Inferior parietal cortex (tissue), 1 donor: ENCODE data around the gene ZBTB39.
"Not testable (repeated sequence)": the region's sequence is repeated elsewhere in the genome, so short reads cannot be mapped to it uniquely, and the experiment has no call there.

ENCODE experiments used
- DNase-seq: peaks from one replicate; pipeline ENCODE4 v3.0.0-alpha.2; 2016; ENCODE audit errors: extremely low spot score

ZBTB39 gene

DNA sequence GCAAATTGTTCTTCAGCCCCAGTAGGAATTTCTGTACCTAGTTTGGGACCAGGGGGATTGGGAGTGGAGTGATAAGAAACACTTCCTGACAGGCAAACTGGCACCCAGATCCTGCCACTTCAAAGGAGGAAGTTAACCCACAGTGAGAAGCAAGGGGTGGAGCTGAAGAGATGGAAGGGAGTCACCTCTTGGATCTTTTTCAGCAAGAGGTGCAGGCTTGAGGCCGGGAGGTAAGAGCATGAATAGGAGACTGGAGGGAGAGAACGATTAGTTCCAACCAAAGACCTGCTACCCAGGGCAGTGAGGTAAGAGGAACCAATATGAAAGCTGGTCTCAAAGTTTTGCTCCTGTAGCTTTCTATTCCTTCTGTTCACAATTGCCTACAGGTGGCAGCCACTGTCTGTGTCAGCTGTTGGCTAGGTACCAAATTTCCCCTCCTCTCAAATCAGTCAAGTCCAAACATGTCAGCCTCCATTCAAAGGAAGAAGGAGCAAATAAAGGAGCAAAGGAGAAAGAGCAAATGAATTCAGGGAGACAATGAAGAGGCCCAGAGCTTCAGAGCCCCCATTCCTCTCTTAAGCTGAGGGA, 24.9 kb upstream of the ZBTB39 start:
- DNase-seq, result no peak

DNA sequence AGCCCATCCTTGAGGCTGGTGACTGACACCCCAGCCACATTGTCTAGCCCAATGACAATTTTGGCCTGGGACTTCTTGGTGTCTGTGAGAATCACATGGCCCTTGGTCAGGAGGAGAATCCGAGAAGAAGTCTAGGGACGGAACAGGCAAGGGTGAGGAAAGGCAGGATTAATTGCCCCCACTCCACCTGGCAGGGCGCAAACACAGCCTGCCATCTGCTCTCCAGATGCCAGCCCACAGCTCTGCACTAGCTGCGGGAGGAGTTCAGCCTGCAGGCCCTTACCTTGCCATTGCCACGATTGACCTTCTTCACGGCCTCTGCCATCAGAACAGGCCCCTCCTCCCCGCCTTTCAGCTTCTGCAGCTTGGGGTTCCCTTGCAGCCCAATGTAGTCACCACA, 23.1 kb upstream of the ZBTB39 start:
- DNase-seq, result no peak

DNA sequence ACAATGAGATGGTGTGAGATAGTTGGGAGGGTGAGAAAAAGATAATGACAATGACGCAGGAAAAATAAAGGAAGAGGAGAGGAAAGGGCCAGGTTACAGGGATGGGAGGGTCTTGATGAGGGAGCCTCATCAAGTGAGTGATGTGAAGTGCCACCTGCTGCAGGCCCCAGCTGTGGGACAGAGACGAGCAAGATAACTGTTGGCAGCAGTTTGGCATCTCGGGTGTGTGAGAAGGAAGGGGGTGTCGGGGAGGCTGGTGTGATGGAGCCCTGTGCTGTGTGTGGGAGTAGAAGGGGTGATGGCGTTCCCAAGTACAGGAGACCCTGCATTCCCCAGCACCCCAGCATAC, 21.4 kb upstream of the ZBTB39 start:
- DNase-seq, result no peak

DNA sequence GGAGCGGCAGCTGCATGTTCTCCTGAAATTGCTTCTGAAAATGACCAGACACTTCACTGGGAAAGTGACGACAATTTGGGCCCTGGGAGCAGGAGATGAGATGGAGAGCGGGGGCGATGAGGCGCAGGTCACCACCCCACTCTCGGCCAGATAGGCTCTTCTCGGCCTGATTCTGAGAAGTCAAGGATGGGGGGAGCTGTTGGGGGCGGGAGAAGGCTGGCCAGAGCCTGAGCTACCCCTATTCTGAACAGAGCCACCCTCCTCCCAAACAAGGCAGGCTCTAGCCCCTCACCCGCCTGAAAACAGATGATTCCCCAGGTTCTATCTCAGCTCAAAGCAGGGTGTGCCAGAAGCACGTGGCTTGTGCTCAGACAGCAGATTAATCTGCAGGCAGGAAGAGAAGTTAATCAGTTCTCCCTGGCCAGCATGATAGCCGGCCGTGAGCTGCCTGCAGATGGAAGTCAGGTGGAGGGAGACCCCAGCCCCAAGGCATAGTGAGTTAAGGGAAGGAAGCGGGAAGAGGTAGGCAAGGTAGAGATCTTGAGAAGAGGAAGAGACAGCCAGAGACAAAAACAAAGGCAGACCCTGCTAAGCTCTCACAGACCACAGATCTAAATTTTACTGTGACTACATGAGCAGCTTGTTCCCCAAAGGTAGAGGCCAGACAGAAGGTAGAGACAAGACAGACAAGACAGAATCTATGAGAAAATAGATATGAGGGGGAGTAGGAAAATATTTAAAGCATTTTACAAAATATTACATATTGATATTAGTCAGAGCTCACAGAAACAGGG, 20.9 kb upstream of the ZBTB39 start:
- DNase-seq, result no peak

DNA sequence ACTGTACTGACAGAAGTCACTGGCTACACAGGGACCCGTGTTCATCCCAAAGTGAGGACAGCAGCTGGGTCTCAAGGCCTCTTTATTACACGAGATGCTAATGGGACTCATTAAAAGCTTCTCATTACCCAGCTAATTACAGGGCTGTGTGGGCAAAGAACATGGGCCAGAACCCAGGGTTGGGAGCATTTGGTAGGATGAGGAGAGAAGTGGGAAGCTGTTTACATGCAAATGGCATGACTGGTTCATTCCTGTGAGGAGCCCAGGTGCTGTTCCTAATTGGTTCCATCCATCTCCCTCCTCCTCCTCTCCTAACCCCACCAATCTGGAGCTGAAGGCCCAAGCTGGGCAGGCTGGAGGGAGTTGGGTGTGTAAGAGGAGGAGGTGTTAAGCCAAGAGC, 18.9 kb upstream of the ZBTB39 start:
- no peak for DNase-seq

DNA sequence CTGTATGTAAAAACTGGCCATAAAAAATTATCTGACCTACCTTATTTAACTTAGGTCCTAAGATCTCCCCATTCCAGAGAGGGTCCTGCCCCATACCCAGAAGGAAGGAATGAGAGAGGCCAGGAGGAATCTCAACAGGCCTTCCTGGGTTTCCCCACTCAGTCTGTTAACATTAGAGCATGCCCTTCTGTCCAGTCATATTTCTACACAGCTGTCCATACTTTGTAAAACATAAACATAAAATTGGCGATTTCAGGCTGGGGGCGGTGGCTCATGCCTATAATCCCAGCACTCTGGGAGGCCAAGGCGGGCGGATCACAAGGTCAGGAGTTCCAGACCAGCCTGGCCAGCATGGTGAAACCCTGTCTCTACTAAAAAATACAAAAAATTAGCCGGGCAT, 16.0 kb upstream of the ZBTB39 start:
- not testable (repeated sequence) for DNase-seq

DNA sequence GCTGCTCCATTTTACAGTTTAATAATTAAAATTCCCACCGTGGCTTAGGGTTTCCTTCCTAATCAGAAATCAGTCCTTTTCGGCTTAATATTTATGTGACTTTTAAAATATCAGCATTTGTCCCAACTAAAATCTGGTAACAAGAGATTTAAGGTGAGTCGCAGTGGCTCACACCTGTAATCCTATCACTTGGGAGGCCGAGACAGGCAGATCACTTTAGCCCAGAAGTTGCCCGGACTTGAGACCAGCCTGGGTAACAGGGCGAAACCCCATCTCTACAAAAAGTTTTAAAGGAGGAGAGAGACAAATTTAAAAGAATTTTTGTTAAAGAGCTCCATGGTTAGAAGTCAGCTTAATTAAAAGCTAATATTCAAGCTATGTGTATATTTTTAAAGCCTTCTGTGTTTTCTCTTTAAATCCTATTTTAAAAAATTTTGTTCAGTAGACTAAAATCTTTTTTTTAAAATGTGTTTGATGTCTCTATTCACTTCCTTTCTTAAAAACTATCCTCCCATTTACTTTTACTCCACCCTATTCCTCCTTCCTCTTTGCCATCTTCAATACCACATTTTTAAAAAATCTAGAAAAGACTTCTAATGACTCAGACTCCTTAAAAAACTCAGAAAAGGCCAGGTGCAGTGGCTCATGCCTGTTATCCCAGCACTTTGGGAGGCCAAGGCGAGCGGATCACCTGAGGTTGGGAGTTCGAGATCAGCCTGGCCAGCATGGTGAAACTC, 13.8 kb upstream of the ZBTB39 start:
- DNase-seq, result no peak

DNA sequence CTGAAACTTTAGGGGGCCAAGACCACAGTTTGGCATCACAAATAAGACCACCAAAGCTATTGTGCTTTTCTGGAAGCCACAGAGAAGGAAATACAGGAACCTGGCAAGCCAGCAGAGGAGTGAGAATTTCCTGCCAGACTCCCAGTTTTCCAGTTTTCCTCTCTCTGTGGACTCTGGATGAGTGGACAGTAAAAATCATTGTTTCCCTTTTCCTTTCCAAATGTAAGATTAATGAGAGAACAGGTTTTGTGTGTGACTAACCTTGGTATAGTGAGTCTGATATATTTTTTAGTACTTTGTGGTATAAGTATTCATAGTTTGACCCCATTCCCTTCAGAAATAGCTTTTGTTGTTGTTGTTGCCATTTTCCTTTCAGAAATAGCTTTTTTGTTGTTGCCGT, 12.6 kb upstream of the ZBTB39 start:
- DNase-seq, result no peak

DNA sequence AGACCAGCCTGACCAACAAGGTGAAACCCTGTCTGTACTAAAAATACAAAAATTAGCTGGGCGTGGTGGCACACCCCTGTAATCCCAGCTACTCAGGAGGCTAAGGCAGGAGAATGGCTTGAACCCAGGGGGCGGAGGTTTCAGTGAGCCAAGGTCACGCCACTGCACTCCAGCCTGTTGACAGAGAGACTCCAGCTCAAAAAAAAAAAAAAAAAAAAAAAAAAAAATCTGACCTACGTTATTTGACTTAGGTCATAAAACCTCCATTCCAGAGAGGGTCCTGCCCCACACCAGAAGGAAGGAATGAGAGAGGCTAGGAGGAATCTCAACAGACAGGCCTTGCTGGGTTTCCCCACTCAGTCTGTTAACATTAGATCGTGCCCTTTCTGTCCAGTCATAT, 12.0 kb upstream of the ZBTB39 start:
- DNase-seq, result not testable (repeated sequence)

DNA sequence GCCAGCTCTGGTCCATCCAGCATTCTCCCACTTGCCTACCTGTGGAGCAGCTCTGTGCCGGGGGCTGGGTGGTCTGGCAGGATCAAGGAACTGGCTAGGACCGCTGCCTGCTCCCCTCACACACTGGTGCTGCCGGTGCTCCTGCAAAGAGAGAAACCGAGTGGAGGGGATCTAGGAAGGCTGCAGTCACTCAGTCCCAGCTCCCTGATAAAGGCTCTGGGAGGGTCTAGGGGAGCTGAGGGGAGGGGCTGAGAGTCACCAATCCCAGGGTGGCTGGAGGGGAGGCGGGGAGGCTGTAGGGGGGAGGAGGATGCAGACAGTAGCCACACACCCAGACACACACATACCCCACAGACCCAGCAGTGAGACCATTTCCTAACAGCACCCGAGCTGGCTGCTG, 10.0 kb upstream of the ZBTB39 start, which contains the start of gene TAC3:
TAC3 (minus strand) TSS at position 182 of the 400 bp plus-strand sequence. CDS start 732 bp downstream, outside the sequence.
- DNase-seq, result no peak

DNA sequence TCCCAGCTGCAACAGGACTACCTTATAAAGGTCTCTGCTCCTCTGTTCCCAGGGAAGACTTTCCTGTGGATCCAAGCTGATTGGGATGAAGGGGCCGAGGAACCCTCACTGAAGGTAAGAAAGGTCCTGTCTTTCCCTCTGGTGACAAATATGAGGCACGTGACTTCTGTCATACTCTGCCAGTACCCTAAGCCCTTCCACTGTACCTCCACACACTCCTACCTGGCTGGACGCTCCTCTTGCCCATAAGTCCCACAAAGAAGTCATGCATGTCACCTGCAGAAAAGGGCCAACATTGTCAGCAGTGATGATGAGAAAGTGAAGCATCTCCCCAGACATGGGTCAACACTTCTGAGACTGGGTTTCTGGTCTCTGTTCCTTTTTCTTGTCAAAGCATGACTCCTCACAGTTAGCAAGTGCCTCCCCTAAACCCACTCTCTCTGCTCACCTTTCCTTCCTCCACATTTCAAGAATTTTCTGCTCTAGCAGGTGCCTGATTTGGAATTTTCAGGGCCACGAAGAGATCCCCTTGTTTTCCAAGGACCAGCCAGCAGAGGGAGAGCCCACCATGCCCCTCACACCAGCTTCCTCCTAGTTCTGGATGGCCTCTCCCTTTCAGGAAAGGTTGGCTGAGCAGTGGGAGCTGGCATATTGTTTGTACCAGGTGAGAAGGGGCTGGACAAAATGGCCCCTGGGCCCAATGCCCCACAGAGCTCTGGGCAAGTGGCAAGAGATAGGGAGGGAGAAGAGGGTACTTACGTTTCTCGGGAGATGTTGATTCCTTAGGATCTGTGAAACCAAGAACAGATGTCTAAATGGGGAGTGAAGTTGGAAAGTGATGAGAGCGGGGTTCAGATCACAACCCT, 6.5 kb upstream of the ZBTB39 start:
- DNase-seq, result no peak

DNA sequence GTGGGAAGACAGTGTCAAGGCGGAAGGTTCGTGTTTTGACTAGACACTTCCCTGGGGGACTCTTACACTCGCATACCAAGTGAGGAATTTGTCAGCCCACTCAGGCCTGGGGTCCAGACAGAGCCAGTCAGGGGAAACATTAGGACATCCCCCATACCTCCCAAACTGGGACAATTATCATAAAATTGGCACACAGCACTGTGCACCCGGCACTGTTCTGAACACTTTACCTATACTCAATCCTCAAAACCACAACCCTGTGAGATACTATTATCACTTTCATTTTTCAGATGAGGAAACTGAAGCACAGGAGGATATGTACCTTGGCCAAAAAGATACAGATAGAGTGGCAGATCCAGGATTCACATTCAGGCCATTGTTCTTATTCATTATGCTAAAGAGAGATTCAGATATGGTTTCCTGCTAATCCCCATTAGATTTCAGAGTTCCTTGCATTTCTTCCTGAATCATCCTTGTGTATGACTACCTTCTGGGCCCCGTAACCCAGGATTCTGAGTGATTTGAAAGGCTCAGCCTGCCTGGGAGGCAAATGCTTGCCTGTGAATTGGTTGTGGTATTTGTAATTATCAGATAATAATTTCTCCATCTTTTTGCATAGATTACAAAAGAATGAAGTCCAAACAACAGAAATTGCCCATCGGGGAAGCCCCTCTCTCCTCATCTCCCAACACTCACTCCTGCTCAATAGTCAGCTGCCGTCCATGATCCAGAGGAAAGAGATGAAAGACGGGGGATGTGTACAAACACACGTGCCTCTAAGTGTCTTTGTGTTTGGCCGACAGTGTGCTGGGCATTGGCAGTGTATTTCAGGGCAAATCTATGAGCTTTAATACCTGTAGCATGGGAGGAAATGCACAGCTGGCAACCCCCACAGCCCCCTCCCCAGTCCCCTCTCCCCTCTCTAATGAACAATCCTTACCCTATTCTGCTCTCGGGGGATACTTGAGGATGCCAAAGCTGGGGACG, 5.4 kb upstream of the ZBTB39 start:
- no peak for DNase-seq

DNA sequence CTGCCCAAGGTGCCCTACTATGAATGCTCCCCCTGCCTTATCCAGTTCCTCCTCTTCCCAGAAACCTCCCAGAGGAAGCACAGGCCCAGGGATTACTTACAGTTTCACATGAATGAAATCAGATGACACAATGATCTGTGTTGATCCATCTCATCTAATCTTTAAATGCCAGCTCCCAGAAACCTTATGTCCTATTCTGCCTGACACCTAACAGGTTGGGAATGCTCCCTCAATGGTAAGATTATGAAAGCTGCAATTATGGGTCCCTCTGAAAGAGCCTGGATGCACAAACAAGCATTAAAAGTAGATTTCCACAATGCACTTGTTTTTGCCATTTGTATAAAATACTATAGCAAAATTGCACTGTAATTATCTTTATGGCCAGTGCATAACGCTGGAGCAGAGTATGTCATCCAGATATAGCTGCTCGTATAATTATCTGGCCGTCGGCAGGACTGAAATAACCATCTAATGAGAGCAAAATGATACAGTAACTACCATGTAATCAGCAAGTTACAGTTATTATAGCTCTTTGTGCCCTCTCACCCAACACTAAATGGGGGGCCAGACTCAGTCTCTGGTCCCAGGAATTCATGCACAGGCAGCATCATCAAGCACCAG, 4.4 kb upstream of the ZBTB39 start:
- no peak for DNase-seq

DNA sequence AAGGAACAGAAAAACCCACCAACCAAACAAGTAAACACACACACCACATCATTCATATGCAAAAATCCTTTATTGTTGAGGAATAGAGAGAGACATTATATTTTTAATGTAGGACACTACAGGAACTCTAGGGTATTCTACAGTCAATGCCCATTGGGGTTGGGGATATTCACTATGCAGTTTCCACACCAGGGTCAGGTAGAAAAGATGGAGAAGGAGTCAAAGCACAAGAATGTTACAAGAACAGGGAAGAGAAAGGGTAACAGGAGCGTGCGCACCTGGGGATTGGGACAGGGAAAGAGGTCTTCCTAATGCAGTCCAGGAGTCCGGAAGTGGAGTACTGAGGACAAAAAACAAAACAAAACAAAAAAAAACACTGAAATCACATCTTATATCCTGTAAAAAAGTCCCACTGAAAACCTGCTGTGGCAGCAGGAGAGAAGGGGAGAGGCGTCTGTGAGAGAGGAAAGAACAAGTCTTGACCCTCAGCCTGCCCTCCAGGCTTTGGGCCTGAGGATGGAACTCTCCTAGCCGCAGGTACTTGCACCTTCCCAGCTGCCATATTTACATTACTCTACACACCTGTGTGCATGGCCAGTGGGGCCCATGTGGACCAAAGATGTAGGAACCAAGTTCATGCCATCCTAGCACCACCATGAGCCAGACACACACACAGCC, 3.7 kb upstream of the ZBTB39 start:
- DNase-seq, result no peak

DNA sequence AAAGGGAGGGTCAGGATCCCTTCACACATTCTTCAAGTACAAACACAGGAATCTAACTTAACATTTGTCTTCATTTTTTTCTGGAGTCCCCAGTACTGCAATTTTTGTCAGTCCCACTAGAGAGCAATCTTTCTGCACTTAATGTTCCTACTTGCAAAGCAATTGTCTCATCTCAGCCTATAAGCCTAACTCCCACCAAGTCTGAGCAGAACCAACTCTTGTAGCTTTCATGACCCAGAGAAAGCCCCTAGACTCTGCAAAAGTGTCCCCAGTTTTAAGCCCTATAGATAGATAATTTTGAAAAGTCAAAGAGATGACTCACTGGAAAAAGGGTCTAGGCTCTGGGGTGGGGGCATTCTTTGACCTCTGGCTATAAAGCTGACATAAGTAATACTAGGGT, 1.8 kb upstream of the ZBTB39 start:
- peak; percentile 66 for DNase-seq

DNA sequence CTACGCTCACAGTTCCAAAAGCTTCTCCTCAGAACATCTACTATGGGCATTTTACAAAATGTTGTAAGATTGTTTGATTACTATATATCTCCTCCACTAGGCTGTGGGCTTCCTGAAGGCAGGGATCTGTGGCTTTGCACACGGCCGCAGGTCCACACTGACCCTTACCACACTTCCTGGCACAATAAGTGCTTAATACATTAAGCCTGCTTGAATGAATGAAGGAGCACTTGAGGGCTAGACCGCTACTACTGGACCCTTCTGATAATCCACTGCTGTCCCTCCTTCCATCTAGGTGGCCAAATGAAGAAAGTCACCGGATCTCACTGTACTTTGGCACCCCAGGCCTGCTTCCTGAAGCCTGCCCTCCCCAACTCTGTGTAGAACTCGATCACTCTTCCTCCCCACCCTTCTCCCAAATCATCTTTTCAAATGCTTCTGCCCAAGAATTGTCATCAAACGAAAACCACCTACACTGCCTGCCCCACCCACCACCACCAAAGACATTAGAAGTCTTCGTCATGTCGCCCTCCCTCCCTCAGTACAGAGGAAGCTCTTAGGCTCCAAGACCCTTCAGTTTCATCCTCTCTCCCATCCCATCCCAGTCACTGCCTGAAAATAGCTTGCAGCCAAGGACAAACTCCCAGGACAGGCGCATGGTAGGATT, 596 bp upstream of the ZBTB39 start:
- no peak for DNase-seq

DNA sequence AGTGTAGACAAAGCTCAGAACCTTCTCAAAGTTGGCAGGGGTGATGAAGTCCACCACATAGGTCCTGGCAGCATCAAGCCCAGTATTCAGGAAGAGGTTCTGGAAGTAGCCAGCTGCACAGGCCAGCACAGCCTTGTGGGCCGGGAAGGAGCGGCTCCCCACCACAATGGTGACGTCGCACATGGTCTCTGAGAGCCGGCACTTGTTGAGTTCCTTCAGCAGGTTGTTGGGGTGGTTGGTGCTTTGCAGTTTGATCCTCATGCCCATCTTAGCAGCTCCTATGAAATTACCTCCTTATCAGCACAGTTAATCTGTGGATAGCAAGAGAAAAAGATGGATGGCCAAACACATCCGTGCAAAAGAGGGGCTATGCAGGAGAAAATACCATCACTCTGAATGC, 1.7 kb downstream of the ZBTB39 start:
- DNase-seq, result no peak

DNA sequence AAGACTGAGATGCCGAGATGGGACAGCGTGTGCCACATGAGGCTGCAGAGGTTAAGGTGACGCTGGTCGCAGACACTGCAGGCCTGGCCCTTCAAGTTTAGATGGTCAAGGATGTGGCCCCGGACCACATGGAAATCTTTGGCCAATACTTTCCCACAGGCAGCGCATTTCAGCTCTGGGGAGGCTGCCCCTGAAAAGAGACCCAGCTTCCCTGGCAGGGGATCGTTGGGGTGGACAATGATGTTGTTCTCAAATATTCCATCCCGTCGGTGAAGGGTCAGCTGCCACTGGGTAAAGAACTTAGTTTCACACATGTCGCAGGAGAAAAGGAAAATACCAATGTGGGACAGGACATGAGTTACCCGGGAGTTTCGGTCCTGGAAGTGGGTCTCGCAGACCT, 3.0 kb downstream of the ZBTB39 start:
- DNase-seq, result no peak

DNA sequence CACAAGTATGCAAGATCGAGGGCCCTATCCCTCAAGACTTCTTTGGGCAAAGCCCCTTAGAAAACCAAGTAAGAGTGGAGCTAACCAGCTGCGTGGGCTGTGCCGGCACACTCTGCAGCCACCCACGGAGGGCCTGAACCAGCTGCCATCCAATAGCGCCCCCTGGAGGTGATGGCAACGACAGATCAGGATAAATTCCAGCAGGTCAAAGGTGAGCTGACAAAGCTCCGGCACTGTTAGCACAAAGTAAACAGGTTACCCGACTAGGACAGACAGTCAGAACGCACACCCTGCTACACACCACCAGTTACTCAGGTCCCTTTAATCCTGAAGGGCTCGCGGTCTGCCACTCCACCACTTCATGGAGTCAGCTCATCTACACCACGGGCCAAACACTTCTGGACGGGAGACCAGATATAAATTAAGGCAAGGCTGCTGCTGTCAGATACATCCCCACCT, 4.9 kb downstream of the ZBTB39 start:
- DNase-seq, result peak; percentile 25
